Activated T-cell treated with anti-CD3 and anti-CD28 coated beads for 4 hours (primary cell): ENCODE results near the gene ZSCAN29.
"Not testable (repeated sequence)": the region's sequence is repeated elsewhere in the genome, so short reads cannot be mapped to it uniquely, and the experiment has no call there.

Experiments used
- DNase-seq: peaks from one replicate; pipeline ENCODE4 v3.0.0-alpha.2; 2020

Gene ZSCAN29

GRCh38 chr15:43370975-43371974 is at the start of gene ZSCAN29, which contains the start of gene TUBGCP4:
Gene ZSCAN29 (minus strand): TSS chr15:43371043. CDS start chr15:43369913, 1,130 bp downstream.
Gene TUBGCP4 (plus strand): TSS chr15:43371101. CDS start chr15:43371355, 254 bp downstream.
- peak; percentile 56 for DNase-seq

GRCh38 chr15:43420435-43420834 is 49.6 kb upstream of the ZSCAN29 start:
- no peak for DNase-seq

GRCh38 chr15:43414196-43414595 is 43.4 kb upstream of the ZSCAN29 start:
- DNase-seq, result no peak

- no peak for DNase-seq
Measured at GRCh38 chr15:43412096-43412495, 41.3 kb upstream of the ZSCAN29 start.

- no peak for DNase-seq
Measured at GRCh38 chr15:43410572-43411214, 39.9 kb upstream of the ZSCAN29 start.

GRCh38 chr15:43408789-43409188 is 37.9 kb upstream of the ZSCAN29 start:
- DNase-seq, result no peak

- DNase-seq, result no peak
Measured at GRCh38 chr15:43406808-43407207, 36.0 kb upstream of the ZSCAN29 start.

- DNase-seq, result no peak
Measured at GRCh38 chr15:43406189-43406588, 35.3 kb upstream of the ZSCAN29 start.

GRCh38 chr15:43404130-43404529 is 33.3 kb upstream of the ZSCAN29 start:
- no peak for DNase-seq

GRCh38 chr15:43403616-43404015 is 32.8 kb upstream of the ZSCAN29 start:
- DNase-seq, result no peak

- no peak for DNase-seq
Measured at GRCh38 chr15:43402255-43402654, 31.4 kb upstream of the ZSCAN29 start.

GRCh38 chr15:43393592-43393991 is 22.7 kb upstream of the ZSCAN29 start:
- DNase-seq, result not testable (repeated sequence)

- no peak for DNase-seq
Measured at GRCh38 chr15:43390723-43391122, 19.9 kb upstream of the ZSCAN29 start.

- no peak for DNase-seq
Measured at GRCh38 chr15:43383070-43383469, 12.2 kb upstream of the ZSCAN29 start.

GRCh38 chr15:43382310-43382709 is 11.5 kb upstream of the ZSCAN29 start:
- no peak for DNase-seq

- DNase-seq, result no peak
Measured at GRCh38 chr15:43378601-43379000, 7.8 kb upstream of the ZSCAN29 start.

- DNase-seq, result peak; percentile 22
Measured at GRCh38 chr15:43376017-43376705, 5.3 kb upstream of the ZSCAN29 start.

GRCh38 chr15:43370310-43370974 is 401 bp downstream of the ZSCAN29 start:
- DNase-seq, result no peak

GRCh38 chr15:43361313-43361903 is 9.4 kb downstream of the ZSCAN29 start:
- DNase-seq, result no peak

GRCh38 chr15:43360821-43361220 is 10.0 kb downstream of the ZSCAN29 start:
- no peak for DNase-seq

- DNase-seq, result no peak
Measured at GRCh38 chr15:43352693-43353382, 18.0 kb downstream of the ZSCAN29 start.

GRCh38 chr15:43347114-43347513 is 23.7 kb downstream of the ZSCAN29 start:
- no peak for DNase-seq
